ENCODE measurements around the gene ZDHHC4.

Gene ZDHHC4

DNA sequence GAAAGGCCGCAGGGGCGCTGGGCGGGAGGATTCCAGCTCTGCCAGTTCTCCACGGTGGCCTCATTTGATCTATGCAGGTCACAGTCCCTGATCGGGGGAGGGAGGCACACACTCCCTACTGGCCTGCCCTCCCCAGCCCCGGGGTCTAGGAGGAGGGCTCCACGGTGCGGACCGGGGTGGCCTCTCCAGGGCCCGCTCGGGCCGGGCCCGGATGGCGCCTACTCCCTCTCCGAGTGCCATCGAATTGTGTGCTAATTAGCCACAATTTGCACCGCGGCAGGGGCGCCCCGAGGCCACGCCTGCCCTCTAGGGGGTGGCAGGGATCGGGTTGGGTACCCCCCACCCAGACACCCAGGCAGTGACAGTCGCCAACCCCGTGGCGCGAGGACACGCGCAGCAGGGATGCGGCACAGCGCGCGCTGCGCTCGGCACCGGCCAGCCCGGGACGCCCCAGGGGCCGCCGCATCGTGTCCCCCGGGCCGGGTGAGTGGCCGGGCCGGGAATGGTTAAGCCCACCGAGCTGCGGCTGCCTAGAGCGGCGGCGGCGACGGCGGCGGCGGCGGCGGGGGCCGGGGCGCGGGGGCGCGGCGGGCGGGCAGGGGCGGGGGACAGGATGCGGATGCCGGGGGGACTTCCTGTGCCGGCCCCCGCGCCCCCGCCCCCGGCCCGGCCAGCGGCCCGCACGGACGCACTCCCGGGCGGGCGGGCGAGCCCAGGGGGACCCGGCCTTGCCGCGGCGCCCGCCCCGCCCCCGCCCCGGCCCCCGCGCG lies 37.9 kb downstream of the ZDHHC4 start, which contains the start of gene ZNF853 (continued):
- TF ChIP-seq ZBTB20 (tag by site-specific recombination; IDR thresholded peaks at IDR 0.05) = peak; percentile 61; the same call in 1 of the 2 replicates
- TF ChIP-seq, protein P1, sequence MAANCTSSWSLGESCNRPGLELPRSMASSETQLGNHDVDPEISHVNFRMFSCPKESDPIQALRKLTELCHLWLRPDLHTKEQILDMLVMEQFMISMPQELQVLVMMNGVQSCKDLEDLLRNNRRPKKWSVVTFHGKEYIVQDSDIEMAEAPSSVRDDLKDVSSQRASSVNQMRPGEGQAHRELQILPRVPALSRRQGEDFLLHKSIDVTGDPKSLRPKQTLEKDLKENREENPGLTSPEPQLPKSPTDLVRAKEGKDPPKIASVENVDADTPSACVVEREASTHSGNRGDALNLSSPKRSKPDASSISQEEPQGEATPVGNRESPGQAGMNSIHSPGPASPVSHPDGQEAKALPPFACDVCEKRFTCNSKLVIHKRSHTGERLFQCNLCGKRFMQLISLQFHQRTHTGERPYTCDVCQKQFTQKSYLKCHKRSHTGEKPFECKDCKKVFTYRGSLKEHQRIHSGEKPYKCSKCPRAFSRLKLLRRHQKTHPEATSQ (tag by site-specific recombination; IDR thresholded peaks at IDR 0.05) = no peak
- TF ChIP-seq ZNF138 (tag by site-specific recombination; IDR thresholded peaks at IDR 0.05; ENCODE audit: borderline replicate concordance) = no peak
- no peak for TF ChIP-seq ZNF341 (tag by site-specific recombination; IDR thresholded peaks at IDR 0.05; ENCODE audit: low read depth)
- no peak for TF ChIP-seq HOXD13 (CRISPR knock-in tag; IDR thresholded peaks at IDR 0.05; ENCODE audit: borderline replicate concordance)
- no peak for TF ChIP-seq ZNF157 (tag by site-specific recombination; IDR thresholded peaks at IDR 0.05)
- no peak for TF ChIP-seq ZNF449 (tag by site-specific recombination; IDR thresholded peaks at IDR 0.05)
- no peak for TF ChIP-seq ZNF19 (tag by site-specific recombination; IDR thresholded peaks at IDR 0.05; ENCODE audit: low read depth)
- TF ChIP-seq SP2 (tag by site-specific recombination; IDR thresholded peaks at IDR 0.05) = no peak
- TF ChIP-seq, protein P2, sequence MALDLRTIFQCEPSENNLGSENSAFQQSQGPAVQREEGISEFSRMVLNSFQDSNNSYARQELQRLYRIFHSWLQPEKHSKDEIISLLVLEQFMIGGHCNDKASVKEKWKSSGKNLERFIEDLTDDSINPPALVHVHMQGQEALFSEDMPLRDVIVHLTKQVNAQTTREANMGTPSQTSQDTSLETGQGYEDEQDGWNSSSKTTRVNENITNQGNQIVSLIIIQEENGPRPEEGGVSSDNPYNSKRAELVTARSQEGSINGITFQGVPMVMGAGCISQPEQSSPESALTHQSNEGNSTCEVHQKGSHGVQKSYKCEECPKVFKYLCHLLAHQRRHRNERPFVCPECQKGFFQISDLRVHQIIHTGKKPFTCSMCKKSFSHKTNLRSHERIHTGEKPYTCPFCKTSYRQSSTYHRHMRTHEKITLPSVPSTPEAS (tag by site-specific recombination; IDR thresholded peaks at IDR 0.05) = no peak
- peak; percentile 97 for TF ChIP-seq GLIS1 (tag by site-specific recombination; IDR thresholded peaks at IDR 0.05)
- TF ChIP-seq ZNF561 (tag by site-specific recombination; IDR thresholded peaks at IDR 0.05; ENCODE audit: borderline replicate concordance) = 0 out of 2 replicates have a peak, but pooled peaks have one; percentile 31
- no peak for TF ChIP-seq ZNF580 (tag by site-specific recombination; IDR thresholded peaks at IDR 0.05)
- no peak for TF ChIP-seq ZNF707 (tag by site-specific recombination; IDR thresholded peaks at IDR 0.05)
- peak; percentile 68 for TF ChIP-seq ZNF398 (tag by site-specific recombination; IDR thresholded peaks at IDR 0.05)
- TF ChIP-seq ZFHX2 (tag by site-specific recombination; conservative IDR thresholded peaks at IDR 0.05) = no peak
- no peak for TF ChIP-seq ZNF148 (tag by site-specific recombination; IDR thresholded peaks at IDR 0.05; ENCODE audit: borderline replicate concordance)
- TF ChIP-seq, protein P3, sequence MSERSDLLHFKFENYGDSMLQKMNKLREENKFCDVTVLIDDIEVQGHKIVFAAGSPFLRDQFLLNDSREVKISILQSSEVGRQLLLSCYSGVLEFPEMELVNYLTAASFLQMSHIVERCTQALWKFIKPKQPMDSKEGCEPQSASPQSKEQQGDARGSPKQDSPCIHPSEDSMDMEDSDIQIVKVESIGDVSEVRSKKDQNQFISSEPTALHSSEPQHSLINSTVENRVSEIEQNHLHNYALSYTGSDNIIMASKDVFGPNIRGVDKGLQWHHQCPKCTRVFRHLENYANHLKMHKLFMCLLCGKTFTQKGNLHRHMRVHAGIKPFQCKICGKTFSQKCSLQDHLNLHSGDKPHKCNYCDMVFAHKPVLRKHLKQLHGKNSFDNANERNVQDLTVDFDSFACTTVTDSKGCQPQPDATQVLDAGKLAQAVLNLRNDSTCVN (tag by site-specific recombination; optimal IDR thresholded peaks at IDR 0.05) = peak; percentile 55
- no peak for TF ChIP-seq ZNF324 (tag by site-specific recombination; IDR thresholded peaks at IDR 0.05)
- peak; percentile 72 for TF ChIP-seq ZNF423 (tag by site-specific recombination; IDR thresholded peaks at IDR 0.05)
- peak; percentile 46; the same call in 1 of the 2 replicates for TF ChIP-seq ZBTB48 (tag by site-specific recombination; IDR thresholded peaks at IDR 0.05)
- TF ChIP-seq ZNF548 (tag by site-specific recombination; IDR thresholded peaks at IDR 0.05) = no peak
- TF ChIP-seq, protein P4, sequence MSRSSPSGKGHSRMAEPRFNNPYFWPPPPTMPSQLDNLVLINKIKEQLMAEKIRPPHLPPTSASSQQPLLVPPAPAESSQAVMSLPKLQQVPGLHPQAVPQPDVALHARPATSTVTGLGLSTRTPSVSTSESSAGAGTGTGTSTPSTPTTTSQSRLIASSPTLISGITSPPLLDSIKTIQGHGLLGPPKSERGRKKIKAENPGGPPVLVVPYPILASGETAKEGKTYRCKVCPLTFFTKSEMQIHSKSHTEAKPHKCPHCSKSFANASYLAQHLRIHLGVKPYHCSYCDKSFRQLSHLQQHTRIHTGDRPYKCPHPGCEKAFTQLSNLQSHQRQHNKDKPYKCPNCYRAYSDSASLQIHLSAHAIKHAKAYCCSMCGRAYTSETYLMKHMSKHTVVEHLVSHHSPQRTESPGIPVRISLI (tag by site-specific recombination; IDR thresholded peaks at IDR 0.05) = no peak
- TF ChIP-seq ZNF404 (tag by site-specific recombination; IDR thresholded peaks at IDR 0.05) = no peak
- TF ChIP-seq ZEB2 (tag by site-specific recombination; IDR thresholded peaks at IDR 0.05) = no peak
- TF ChIP-seq ZIC2 (tag by site-specific recombination; IDR thresholded peaks at IDR 0.05) = peak; percentile 83
- TF ChIP-seq ZNF558 (tag by site-specific recombination; IDR thresholded peaks at IDR 0.05) = no peak

All from HEK293 (cell line).